Peyer's patch (tissue), 4 donors: Measurements from ENCODE around the gene ALX3.

Source experiments
- POLR2A ChIP-seq, 2 donors: fragments of 450-650 bp; IDR thresholded peaks; one replicate each; pipeline ENCODE4 v1.5.1; 2017; ENCODE audit warnings: antibody characterized with exemption in 2 of 2, mild to moderate bottlenecking in 2 of 2, moderate library complexity in 2 of 2
- TF ChIP-seq, protein P1 (sequence below), 6 experiments: fragments of 450-650 bp in 4 of 6; fragments of 200-600 bp in 2 of 6; sonication (generic) in 1 of 6; IDR thresholded peaks; one replicate each; pipeline ENCODE4 v1.5.1; 2017 to 2019; ENCODE audit warnings: antibody characterized with exemption in 6 of 6, mild to moderate bottlenecking in 3 of 6, moderate library complexity in 1 of 6

DNA sequence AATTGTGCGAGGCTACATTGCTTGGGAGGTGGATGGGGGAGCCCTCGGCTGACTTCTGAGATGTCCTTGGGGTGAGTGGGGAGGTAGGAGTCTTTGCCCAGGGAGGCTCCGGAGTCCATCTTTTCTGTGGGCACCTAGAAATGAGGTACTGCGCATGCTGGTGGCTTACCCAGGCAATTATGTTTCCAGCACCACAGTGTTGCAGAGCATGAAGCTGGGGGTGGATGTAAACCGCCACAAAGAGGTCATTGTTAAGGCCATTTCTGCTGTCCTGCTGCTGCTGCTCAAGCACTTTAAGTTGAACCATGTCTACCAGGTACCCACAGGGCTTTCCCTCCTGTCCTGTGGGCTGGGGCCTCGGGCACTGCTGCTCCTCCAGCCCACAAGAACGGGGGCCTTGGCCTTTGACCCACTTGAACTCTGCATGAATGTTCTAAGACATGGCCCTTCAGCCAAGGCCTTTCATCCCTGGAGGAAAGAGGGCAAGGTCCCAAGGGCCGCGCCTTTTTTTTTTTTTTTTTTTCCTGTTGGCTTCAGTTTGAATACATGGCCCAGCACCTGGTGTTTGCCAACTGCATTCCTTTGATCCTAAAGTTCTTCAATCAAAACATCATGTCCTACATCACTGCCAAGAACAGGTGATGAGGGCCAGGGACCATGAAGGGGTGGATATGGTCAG, 21.4 kb downstream of the ALX3 start:
- TF ChIP-seq POLR2A (IDR thresholded peaks at IDR 0.05): no peak
- TF ChIP-seq, protein P1, sequence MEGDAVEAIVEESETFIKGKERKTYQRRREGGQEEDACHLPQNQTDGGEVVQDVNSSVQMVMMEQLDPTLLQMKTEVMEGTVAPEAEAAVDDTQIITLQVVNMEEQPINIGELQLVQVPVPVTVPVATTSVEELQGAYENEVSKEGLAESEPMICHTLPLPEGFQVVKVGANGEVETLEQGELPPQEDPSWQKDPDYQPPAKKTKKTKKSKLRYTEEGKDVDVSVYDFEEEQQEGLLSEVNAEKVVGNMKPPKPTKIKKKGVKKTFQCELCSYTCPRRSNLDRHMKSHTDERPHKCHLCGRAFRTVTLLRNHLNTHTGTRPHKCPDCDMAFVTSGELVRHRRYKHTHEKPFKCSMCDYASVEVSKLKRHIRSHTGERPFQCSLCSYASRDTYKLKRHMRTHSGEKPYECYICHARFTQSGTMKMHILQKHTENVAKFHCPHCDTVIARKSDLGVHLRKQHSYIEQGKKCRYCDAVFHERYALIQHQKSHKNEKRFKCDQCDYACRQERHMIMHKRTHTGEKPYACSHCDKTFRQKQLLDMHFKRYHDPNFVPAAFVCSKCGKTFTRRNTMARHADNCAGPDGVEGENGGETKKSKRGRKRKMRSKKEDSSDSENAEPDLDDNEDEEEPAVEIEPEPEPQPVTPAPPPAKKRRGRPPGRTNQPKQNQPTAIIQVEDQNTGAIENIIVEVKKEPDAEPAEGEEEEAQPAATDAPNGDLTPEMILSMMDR (IDR thresholded peaks at IDR 0.05): no peak
